GM13976 (cell line): Measurements from ENCODE around the gene KIF6.

ENCODE experiments used
- DNase-seq: peaks from one replicate; pipeline ENCODE4 v3.0.0; 2012; ENCODE audit warnings: low spot score
- in situ Hi-C: fragments of 300-500 bp; cut with MboI; formaldehyde crosslinking; loops from one replicate; pipeline ENCODE4 v1.12.0; 2022; ENCODE audit warnings: low sequenced_read_pairs, mixed read lengths, inconsistent platforms; ENCODE audit not compliant: unreplicated experiment
- TF ChIP-seq, protein P1 (sequence below): IDR thresholded peaks from 2 replicates; pipeline ENCODE4 v1.5.1; 2012; ENCODE audit warnings: borderline replicate concordance, mild to moderate bottlenecking; ENCODE audit not compliant: insufficient read depth; ENCODE audit errors: extremely low read depth, missing control alignments, control extremely low read depth

Gene KIF6

DNA sequence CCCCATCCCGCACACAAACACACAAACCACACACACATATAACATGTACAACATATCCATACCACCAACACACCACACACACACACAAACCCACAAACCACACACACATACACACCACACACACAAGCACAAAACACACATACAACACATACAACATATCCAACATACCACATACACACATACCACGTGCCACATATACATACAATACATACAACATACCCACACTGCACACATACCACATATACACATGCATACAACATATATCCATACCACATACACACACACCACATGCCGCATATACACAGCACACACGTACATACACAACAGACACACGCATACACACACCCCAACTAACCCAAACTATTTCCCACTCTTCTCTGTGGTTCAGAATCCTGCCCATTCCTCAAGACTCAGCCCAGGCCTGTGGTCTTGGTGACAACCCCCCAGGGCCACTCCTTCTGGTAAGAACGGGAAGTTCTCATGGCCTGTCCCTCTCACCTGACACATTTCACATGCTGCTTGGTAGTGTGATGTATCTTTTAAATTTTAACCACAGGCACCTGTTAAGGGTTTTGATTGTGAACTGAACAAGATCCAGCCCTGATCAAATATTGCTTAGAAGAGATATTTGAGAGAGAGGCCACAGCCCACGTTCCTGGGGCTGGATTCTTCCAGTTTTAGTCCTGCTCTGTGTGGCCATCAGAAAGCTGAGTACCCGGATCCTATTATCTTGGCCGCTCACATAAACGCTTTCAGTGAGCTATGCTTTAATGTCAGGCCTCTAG, 346.8 kb downstream of the KIF6 start:
- no peak for DNase-seq
- TF ChIP-seq, protein P1, sequence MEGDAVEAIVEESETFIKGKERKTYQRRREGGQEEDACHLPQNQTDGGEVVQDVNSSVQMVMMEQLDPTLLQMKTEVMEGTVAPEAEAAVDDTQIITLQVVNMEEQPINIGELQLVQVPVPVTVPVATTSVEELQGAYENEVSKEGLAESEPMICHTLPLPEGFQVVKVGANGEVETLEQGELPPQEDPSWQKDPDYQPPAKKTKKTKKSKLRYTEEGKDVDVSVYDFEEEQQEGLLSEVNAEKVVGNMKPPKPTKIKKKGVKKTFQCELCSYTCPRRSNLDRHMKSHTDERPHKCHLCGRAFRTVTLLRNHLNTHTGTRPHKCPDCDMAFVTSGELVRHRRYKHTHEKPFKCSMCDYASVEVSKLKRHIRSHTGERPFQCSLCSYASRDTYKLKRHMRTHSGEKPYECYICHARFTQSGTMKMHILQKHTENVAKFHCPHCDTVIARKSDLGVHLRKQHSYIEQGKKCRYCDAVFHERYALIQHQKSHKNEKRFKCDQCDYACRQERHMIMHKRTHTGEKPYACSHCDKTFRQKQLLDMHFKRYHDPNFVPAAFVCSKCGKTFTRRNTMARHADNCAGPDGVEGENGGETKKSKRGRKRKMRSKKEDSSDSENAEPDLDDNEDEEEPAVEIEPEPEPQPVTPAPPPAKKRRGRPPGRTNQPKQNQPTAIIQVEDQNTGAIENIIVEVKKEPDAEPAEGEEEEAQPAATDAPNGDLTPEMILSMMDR = no peak
- in situ Hi-C loops = no loop called here

DNA sequence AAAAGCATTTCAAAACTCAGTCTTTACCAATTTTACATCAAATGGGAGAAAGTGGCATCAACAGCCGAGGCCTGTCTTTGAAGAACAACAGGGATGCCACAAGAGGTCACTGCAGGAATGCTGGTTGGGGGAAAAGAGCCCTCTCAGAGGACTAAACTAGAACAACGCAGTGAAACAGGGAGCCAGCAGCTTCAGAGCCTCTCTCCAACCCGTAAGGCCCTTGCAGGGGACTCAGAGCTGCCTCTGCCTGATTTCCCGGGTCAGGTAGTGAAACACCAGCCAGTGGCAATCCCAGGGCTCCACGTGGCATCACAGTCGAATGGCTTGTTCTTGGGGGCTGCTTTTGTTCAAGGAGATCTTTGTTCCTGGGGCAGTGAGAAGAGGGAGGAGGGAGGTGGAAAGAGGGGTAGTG, 347.7 kb downstream of the KIF6 start:
- in situ Hi-C loops = no loop called here
- DNase-seq = peak; percentile 47
- TF ChIP-seq, protein P1 = peak; percentile 53

DNA sequence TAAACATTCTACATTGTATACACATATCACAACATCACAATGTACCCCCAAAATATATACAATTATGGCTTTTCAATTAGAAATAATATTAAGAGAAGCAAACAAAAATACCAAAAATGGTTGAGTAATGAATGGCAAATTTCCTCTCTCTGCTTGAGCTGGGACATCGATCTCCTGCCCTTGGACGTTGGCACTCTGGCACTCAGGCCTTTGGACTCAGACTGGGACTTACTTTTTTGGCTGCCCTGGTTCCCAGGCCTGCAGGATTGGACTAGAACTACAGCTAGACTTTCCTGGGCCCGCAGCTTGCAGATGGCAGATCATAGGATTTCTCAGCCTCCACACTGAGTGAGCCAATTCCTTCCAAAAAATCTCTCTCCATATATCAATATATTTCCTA, 349.8 kb downstream of the KIF6 start:
- TF ChIP-seq, protein P1 = no peak
- DNase-seq = no peak
- in situ Hi-C loops = no loop called here

DNA sequence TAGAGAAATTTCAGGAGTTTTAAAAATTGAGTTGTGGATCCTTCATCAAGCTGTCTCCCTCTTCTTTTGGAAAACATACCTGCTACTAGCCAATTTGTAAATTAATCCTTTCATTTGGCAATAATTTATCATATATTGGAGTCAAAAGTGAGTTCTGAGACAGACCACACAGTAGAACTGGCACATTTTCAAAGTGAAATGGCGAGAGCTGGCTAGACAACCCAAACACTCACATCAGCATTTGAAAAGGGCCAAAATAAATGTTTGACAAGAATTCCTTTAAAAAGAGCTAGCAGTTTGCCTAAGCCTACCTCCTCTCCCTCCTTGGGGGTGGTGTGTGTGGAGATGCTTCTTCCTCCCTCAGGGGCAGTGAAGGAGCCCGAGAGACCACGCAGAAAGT, 354.8 kb downstream of the KIF6 start:
- TF ChIP-seq, protein P1 = no peak
- in situ Hi-C loops = loop anchor here (25.0 kb wide), 2 partner anchors 517 to 942 kb away; no protein-coding TSS in a partner anchor
- DNase-seq = no peak

DNA sequence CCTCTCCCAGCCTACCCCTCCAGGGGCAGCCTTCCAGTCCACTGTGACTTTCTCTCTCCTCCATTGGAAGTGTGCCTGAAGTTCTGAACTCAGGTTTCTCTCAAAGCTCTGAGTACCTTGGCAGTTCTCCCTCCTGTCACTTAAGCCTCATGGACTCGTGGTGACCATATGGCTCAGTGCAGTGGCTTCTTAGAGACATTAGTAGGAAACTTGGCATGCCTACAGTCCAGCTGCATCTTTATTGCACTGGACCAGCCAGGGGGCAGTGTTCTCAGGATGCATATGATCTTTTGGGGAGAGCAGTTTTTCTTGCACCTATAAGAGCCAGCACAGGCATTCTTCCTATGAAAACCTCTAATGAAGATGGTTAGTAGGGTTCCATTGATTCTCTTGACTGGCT, 355.2 kb downstream of the KIF6 start:
- no peak for DNase-seq
- TF ChIP-seq, protein P1 = no peak
- in situ Hi-C loops = loop anchor here (25.0 kb wide), 2 partner anchors 517 to 942 kb away; no protein-coding TSS in a partner anchor

DNA sequence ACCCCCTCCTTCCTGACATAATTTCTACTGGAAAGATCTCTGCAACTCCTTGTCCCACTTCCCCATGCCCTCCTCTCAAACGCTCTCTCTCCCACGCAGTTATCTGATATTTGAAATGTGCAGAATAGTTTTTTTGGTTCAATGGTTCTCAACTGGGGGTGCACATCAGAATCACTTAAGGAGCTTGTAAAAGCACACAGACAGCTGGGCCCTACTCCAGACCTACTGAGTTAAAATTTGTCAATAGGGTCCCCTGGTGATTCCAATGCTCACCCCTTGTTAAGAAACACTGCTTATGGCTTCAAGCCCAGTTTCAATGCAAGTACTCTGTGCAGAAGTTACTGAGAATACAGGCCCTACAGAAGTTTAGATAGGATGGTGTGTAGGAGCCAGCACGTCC, 357.5 kb downstream of the KIF6 start:
- in situ Hi-C loops = loop anchor here (25.0 kb wide), 2 partner anchors 520 to 945 kb away; no protein-coding TSS in a partner anchor
- no peak for DNase-seq
- TF ChIP-seq, protein P1 = no peak
